Fibroblast of lung (primary cell): ENCODE results near the gene FAM222A.

Source experiments
- CTCF ChIP-seq, 2 donors: IDR thresholded peaks in 1 of 2; conservative IDR thresholded peaks in 1 of 2; 1 replicate in 1 of 2; 2 replicates in 1 of 2; pipeline ENCODE4 v1.5.1; 2011 to 2012; ENCODE audit warnings: low read length in 2 of 2, control low read depth in 1 of 2, inconsistent platforms in 1 of 2, low read depth in 1 of 2, mild to moderate bottlenecking in 1 of 2
- EZH2 ChIP-seq: IDR thresholded peaks from 2 replicates; pipeline ENCODE4 v1.5.1; 2012; ENCODE audit warnings: low read length, control low read depth, mild to moderate bottlenecking; ENCODE audit errors: missing control alignments

DNA sequence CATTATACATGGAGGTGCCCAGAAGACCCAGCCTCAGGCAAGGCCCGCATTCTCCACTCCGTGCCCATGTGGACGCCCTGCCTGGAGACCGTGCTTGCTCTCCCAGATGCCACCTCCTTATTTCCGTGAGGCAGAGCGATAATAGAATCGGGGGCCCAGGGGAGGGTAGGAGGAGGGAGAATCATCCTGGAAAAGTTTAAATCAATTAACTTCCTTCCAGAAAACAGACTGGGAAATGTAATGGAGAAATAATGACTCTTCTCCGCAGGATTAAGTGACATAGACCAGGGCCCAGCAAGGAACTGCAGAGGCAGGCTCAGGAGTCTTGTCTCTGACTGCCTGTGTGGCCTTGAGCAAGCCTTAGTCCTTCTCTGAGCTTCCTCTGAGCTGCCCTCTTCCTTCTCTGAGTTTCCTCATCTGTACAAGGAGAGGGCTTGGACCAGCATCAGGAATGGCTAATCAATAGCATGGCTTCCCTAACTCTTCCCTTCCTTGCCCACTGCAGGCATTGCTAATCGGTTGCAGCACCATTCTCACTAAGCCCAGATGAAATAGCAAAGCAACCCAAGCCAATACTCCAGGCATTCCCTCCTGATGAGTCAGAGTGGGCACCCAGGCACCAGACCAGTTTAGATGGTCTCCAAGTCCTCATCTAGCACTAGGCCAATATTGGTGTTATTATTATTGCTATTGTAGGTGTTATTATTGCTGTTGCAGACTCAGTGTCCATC is 11.3 kb upstream of the FAM222A start:
- TF ChIP-seq EZH2 (no peak), CTCF (conservative IDR thresholded peaks at IDR 0.05 in 1 of 2, IDR thresholded peaks at IDR 0.05 in 1 of 2; ENCODE audit: low read depth in 1 of 2, low read length in 2 of 2) (no peak)
